Measurements from ENCODE around the gene C1QTNF1. TPM values are rescaled to one million over a fixed set of nuclear protein-coding genes. Genes with fewer than 3 reads are reported as not detected.

Gene C1QTNF1
- total RNA-seq, 4 donors from 2014 or later: 110 to 438 (median 388) TPM

DNA sequence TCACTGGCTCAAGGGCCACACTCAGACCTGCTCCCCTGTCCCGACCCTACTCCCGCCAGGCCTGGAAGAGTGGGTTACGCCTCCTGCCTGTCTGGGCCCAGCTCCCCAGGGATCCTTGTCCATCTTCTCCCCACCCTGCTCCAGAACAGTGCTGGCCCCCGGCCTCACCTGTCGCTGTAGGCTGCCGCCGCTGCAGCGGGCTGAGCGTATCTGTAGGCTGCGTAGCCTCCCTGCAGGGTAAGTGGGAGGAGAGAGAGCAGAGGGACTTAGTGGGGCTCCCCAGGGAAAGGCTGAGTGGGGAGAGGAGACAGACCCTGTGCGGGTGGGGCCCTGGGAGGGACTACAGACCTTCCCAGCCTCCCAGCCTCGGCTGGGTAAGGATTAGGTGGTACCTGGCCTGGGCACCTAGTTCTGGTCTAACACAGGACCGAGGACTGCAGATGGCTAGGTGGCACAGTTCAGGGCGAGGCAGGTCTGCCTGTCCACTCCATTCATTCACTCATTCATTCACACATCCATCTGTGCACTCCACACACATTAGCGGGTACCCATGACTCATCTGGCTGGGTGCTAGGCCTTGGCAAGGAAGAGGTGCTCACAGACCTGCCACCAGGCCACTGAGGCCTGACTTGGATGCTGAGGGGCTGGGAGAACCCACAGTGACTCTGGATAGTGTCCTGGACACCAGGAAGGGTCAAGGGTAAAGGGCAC, 71.5 kb downstream of the C1QTNF1 start:
- TF ChIP-seq, protein P1, sequence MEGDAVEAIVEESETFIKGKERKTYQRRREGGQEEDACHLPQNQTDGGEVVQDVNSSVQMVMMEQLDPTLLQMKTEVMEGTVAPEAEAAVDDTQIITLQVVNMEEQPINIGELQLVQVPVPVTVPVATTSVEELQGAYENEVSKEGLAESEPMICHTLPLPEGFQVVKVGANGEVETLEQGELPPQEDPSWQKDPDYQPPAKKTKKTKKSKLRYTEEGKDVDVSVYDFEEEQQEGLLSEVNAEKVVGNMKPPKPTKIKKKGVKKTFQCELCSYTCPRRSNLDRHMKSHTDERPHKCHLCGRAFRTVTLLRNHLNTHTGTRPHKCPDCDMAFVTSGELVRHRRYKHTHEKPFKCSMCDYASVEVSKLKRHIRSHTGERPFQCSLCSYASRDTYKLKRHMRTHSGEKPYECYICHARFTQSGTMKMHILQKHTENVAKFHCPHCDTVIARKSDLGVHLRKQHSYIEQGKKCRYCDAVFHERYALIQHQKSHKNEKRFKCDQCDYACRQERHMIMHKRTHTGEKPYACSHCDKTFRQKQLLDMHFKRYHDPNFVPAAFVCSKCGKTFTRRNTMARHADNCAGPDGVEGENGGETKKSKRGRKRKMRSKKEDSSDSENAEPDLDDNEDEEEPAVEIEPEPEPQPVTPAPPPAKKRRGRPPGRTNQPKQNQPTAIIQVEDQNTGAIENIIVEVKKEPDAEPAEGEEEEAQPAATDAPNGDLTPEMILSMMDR (IDR thresholded peaks at IDR 0.05): no peak
- no peak for ATAC-seq (ENCODE audit: low FRiP score)
- DNase-seq (ENCODE audit: low spot score): no peak

DNA sequence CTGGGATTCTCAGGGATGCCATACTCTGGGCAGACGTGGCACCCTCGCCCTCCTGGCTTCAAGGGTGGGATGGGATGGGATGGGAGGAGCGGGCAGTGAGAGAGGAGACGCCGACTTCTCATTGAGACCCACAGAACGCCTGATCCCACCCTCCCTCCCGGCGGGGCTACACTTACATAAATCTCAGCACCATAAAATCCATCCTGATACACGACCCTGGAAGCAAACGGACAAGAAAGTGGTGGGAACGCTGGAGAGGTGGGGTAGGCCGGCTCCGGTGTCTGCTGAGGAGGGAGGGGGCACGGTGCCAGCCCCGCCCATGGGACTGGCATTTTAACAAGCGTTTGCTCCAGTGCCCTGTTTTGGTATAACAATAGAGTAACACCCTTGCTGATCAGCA, 72.5 kb downstream of the C1QTNF1 start:
- no peak for ATAC-seq (ENCODE audit: low FRiP score)

DNA sequence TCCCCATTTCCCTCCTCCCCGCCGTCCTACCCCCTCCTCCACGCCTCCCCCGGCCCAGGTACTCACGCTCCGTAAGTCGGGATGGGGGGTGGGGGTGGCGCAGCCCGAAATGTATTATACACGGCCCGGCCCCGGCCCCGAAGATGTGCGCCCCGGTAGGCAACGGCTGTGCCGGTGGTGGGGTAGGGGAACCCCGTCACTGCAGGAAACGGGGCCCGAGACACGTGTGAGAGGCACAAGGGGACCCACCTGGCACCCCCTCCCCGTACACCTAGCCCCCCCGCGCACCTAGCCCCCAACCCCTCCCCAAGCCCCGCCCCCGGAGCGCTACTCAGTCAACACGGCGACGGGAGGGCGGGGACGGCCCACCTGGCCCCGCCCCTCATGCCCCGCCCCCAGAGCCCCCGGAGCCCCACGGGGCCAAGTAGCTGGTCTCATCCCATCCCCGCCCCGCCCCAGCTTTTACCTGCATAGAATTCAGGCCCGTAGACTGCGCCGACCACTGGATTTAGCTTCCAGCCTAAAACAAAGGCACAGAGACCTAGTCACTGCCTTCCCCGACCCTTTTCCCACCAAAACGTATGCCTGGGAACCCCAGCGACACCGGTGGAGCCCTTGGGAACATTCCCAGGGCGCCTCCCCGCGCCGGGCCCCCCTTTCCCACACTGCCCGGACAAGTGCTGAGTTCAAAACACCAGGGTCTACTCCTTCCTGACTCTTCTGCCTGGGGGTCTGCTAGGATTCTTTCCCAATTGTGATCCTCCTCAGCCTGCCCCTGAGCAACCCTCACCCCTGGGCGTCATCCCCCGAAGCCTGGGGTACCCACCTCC, 73.5 kb downstream of the C1QTNF1 start:
- ATAC-seq (ENCODE audit: low FRiP score): no peak
- TF ChIP-seq, protein P1 (IDR thresholded peaks at IDR 0.05): no peak
- DNase-seq (ENCODE audit: low spot score): no peak

More for the DNA sequence above, 72.5 kb downstream of the C1QTNF1 start:
- TF ChIP-seq, protein P1 (IDR thresholded peaks at IDR 0.05): no peak
- DNase-seq (ENCODE audit: low spot score): no peak

DNA sequence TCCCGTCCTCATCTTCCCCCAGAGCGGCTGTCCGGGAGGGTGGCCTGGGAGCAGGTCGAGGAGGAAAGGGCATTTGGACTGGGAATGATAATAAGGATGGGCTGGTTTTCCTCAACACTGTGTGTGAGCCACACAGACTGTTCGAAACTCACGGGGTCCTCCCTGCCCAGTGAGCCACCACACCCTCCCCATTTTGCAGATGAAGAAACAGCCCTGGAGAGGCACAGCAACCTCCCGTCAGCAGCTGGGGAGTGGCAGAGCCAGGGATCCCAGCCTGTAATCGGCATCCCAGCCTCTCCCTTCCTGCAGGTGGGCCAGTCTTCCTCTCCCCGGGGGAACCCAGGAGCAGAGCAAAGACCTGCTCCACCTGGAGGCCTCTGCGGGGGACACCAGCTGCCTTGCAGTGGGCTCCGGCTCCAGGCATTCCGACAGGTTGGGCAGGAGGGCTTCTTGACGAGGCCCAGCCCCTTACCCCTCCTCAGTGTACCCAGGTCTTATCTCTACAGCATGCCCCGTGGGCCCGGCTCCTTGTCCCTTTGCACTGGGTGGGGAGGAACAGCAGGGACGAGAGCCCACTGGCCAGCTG, 74.4 kb downstream of the C1QTNF1 start:
- ATAC-seq (ENCODE audit: low FRiP score) (no peak), DNase-seq (ENCODE audit: low spot score) (no peak)
- TF ChIP-seq, protein P1 (IDR thresholded peaks at IDR 0.05): no peak

Other genes with a start within 250 kb of the C1QTNF1 start
- 100 to 1,000 TPM in 2 of 4 donors, 10 to 100 TPM in 2; 50.0 to 139 (median 83.7) TPM for gene CYTH1, start 241.9 kb upstream of the C1QTNF1 start, total RNA-seq
- 100 to 1,000 TPM in 2 of 4 donors, 10 to 100 TPM in 2; 32.5 to 162 (median 86.7) TPM for gene USP36, start 183.4 kb upstream of the C1QTNF1 start, total RNA-seq
- gene CEP295NL, start 121.0 kb upstream of the C1QTNF1 start, total RNA-seq: 10 to 100 TPM in 1 of 4 donors, 1 to 10 TPM in 3; 2.7 to 11.8 (median 5.5) TPM
- gene TIMP2, start 98.8 kb upstream of the C1QTNF1 start, total RNA-seq: 100 to 1,000 TPM; 139 to 161 (median 150) TPM
- gene LGALS3BP, start 44.2 kb upstream of the C1QTNF1 start, total RNA-seq: 100 to 1,000 TPM; 325 to 516 (median 441) TPM
- 10 to 100 TPM; 24.0 to 34.8 (median 30.3) TPM for gene CANT1, start 14.4 kb upstream of the C1QTNF1 start, total RNA-seq
- gene ENGASE, start 50.7 kb downstream of the C1QTNF1 start, total RNA-seq: 10 to 100 TPM; 12.2 to 52.3 (median 22.2) TPM

All from omental fat pad (tissue), 4 donors.